PC-9 (cell line): ENCODE measurements around the gene BRWD1. TPM values are rescaled to one million over a fixed set of nuclear protein-coding genes. Genes with fewer than 3 reads are reported as not detected.

Experiments used
- BruUV-seq: library from RNA; stranded (reverse); fragments of 400-500 nt; replicated peaks from 2 replicates; lab custom pipeline; 2021; lab: Mats Ljungman, UMichigan
- CTCF ChIA-PET: fragments of 300-600 bp; sonication (Branson Sonifier 250); formaldehyde crosslinking; loops from one replicate; lab custom pipeline; 2022; ENCODE audit warnings: antibody characterized with exemption; lab: Charles Lee
- POLR2A ChIA-PET: fragments of 300-600 bp; sonication (Branson Sonifier 250); formaldehyde crosslinking; loops from one replicate; lab custom pipeline; 2022; ENCODE audit warnings: antibody characterized with exemption; ENCODE audit not compliant: unreplicated experiment; lab: Charles Lee
- DNase-seq, 2 experiments: peaks; one replicate each; pipeline versions ENCODE4 v3.0.0 to v3.0.0-alpha.2; 2015 to 2022; ENCODE audit warnings: mixed read lengths in 1 of 2
- H2AFZ ChIP-seq: fragments of 200-600 bp; sonication (generic); 2 replicates; pipeline ENCODE4 v1.8.1; 2017; ENCODE audit warnings: antibody characterized with exemption
- H3F3A ChIP-seq: fragments of 200-600 bp; sonication (generic); 2 replicates; pipeline ENCODE4 v1.8.1; 2017; ENCODE audit warnings: antibody characterized with exemption, mild to moderate bottlenecking, low read depth; ENCODE audit not compliant: insufficient read depth
- H3K27ac ChIP-seq: fragments of 200-600 bp; sonication (generic); 2 replicates; pipeline ENCODE4 v1.6.1; 2016; ENCODE audit warnings: mixed run types
- H3K27me3 ChIP-seq: fragments of 200-600 bp; sonication (generic); 2 replicates; pipeline ENCODE4 v1.6.1; 2016; ENCODE audit warnings: low read depth, mixed run types; ENCODE audit not compliant: insufficient read depth
- H3K36me3 ChIP-seq: fragments of 200-600 bp; sonication (generic); 2 replicates; pipeline ENCODE4 v1.6.1; 2016; ENCODE audit warnings: low read depth, mixed run types
- H3K4me1 ChIP-seq: fragments of 200-600 bp; sonication (generic); replicated peaks from 2 replicates; pipeline ENCODE4 v1.6.1; 2016; ENCODE audit warnings: mixed run types; ENCODE audit not compliant: insufficient read depth
- H3K4me2 ChIP-seq: fragments of 200-600 bp; sonication (generic); 2 replicates; pipeline ENCODE4 v1.6.1; 2017; ENCODE audit warnings: mixed run types
- H3K4me3 ChIP-seq: fragments of 200-600 bp; sonication (generic); 2 replicates; pipeline ENCODE4 v1.6.1; 2016; ENCODE audit warnings: mixed run types
- H3K79me2 ChIP-seq: fragments of 200-600 bp; sonication (generic); 2 replicates; pipeline ENCODE4 v1.6.1; 2017; ENCODE audit warnings: low read depth, mixed run types
- H3K9me2 ChIP-seq: fragments of 200-600 bp; sonication (generic); 2 replicates; pipeline ENCODE4 v1.8.1; 2017; ENCODE audit warnings: mild to moderate bottlenecking; ENCODE audit not compliant: insufficient read depth
- H3K9me3 ChIP-seq: fragments of 200-600 bp; sonication (generic); 2 replicates; pipeline ENCODE4 v1.8.1; 2016; ENCODE audit warnings: low read depth; ENCODE audit not compliant: insufficient read depth
- H4K20me1 ChIP-seq: fragments of 200-600 bp; sonication (generic); 2 replicates; pipeline ENCODE4 v1.8.1; 2017; ENCODE audit not compliant: insufficient read depth
- CTCF ChIP-seq: fragments of 200-600 bp; sonication (generic); conservative IDR thresholded peaks from 2 replicates; pipeline ENCODE4 v1.6.1; 2017; ENCODE audit warnings: mixed run types, antibody characterized with exemption, mild to moderate bottlenecking, moderate library complexity
- EZH2 ChIP-seq: fragments of 200-600 bp; sonication (generic); IDR thresholded peaks from 2 replicates; pipeline ENCODE4 v1.8.0; 2017; ENCODE audit warnings: antibody characterized with exemption, low read depth
- intact Hi-C: fragments of 100-400 bp; cut with micrococcal nuclease; formaldehyde crosslinking; loops from one replicate; pipeline ENCODE4 v1.10.0; 2022; ENCODE audit not compliant: unreplicated experiment
- total RNA-seq: library from RNA; stranded (reverse); gene quantifications from 2 replicates; pipeline ENCODE4 v1.2.3, GENCODE V29; 2021

The BRWD1 gene
- total RNA-seq, 1 experiment from 2014 or later = 42.9 TPM

GRCh38 chr21:39282911-39283310, 30.5 kb downstream of the BRWD1 start:
- no peak for DNase-seq
- no TSS peak for BruUV-seq
- no peaks in the 10 kb centered on the region for H3K27me3 ChIP-seq
- TF ChIP-seq EZH2 = no peak
- TF ChIP-seq CTCF = no peak
- no peaks in the 10 kb centered on the region for H3K9me2 ChIP-seq
- no peak overlapping the region for H3K27ac ChIP-seq
- ChIA-PET POLR2A (no interaction called here), CTCF (no interaction called here)
- H3K79me2 ChIP-seq = no peaks in the 10 kb centered on the region
- intact Hi-C loops = no loop called here
- H3K4me3 ChIP-seq = no peak overlapping the region
- no peaks in the 10 kb centered on the region for H3K9me3 ChIP-seq
- H3F3A ChIP-seq = no peaks in the 10 kb centered on the region
- H3K36me3 ChIP-seq = 0 out of 2 replicates have a peak, but pooled peaks cover 7% of the 10 kb centered on the region
- no peaks in the 10 kb centered on the region; the same call in 1 of the 2 replicates for H4K20me1 ChIP-seq
- no peaks in the 10 kb centered on the region for H3K4me1 ChIP-seq
- H2AFZ ChIP-seq = no peak overlapping the region
- H3K4me2 ChIP-seq = no peak overlapping the region

- H3K27me3 ChIP-seq = no peaks in the 10 kb centered on the region
- DNase-seq = no peak
- H3K9me2 ChIP-seq = no peaks in the 10 kb centered on the region
- BruUV-seq = no TSS peak
- TF ChIP-seq EZH2 = no peak
- no peak for TF ChIP-seq CTCF
- ChIA-PET POLR2A (no interaction called here), CTCF (no interaction called here)
- no peak overlapping the region for H3K4me2 ChIP-seq
- no peak overlapping the region for H3K27ac ChIP-seq
- no peaks in the 10 kb centered on the region for H3K79me2 ChIP-seq
- no peaks in the 10 kb centered on the region for H3K4me1 ChIP-seq
- no peaks in the 10 kb centered on the region for H3F3A ChIP-seq
- H3K4me3 ChIP-seq = no peak overlapping the region
- H2AFZ ChIP-seq = no peak overlapping the region
- no peaks in the 10 kb centered on the region; the same call in 1 of the 2 replicates for H4K20me1 ChIP-seq
- intact Hi-C loops = no loop called here
- H3K36me3 ChIP-seq = no peaks in the 10 kb centered on the region
- H3K9me3 ChIP-seq = no peaks in the 10 kb centered on the region
Observed at GRCh38 chr21:39281853-39282252, 31.6 kb downstream of the BRWD1 start.

GRCh38 chr21:39281207-39281606, 32.2 kb downstream of the BRWD1 start:
- H3K4me2 ChIP-seq = no peak overlapping the region
- POLR2A ChIA-PET = interaction anchor here (0.6 kb wide), 1 partner anchor 109 kb away, joined by 7 read pairs; no protein-coding TSS in a partner anchor
- no peaks in the 10 kb centered on the region for H3K9me2 ChIP-seq
- no peaks in the 10 kb centered on the region for H3F3A ChIP-seq
- no peaks in the 10 kb centered on the region; the same call in 1 of the 2 replicates for H4K20me1 ChIP-seq
- no peaks in the 10 kb centered on the region for H3K27me3 ChIP-seq
- no peaks in the 10 kb centered on the region for H3K4me1 ChIP-seq
- DNase-seq = no peak
- H3K36me3 ChIP-seq = no peaks in the 10 kb centered on the region
- H3K79me2 ChIP-seq = no peaks in the 10 kb centered on the region
- CTCF ChIA-PET = no interaction called here
- BruUV-seq = no TSS peak
- no peaks in the 10 kb centered on the region for H3K9me3 ChIP-seq
- H3K4me3 ChIP-seq = no peak overlapping the region
- H2AFZ ChIP-seq = no peak overlapping the region
- H3K27ac ChIP-seq = no peak overlapping the region
- intact Hi-C loops = no loop called here
- TF ChIP-seq EZH2 (no peak), CTCF (no peak)
